IMR-90 (cell line): ENCODE results near the gene IQCC. TPM values are rescaled to one million over a fixed set of nuclear protein-coding genes. Genes with fewer than 3 reads are reported as not detected.
A peak's percentile ranks its signal among the peaks of the same experiment; 100 is the strongest.

Source experiments
- ATAC-seq: fragments of 200-7000 bp; cut with Tn5 transposase; 2 replicates; pipeline ENCODE4 v1.9.1; 2020; ENCODE audit warnings: low read depth, mild to moderate bottlenecking, moderate library complexity
- BruUV-seq: library from RNA; stranded (reverse); fragments of 400-500 nt; replicated peaks from 2 replicates; lab custom pipeline; 2021; lab: Mats Ljungman, UMichigan
- CTCF ChIA-PET: fragments of 300-600 bp; formaldehyde crosslinking; extraction: SDS; loops from one replicate; lab custom pipeline; 2021; ENCODE audit warnings: antibody characterized with exemption; lab: Yijun Ruan, JAX
- POLR2A ChIA-PET: fragments of 300-600 bp; sonication (Branson Sonifier 250); formaldehyde crosslinking; loops from one replicate; lab custom pipeline; 2022; ENCODE audit warnings: antibody characterized with exemption; ENCODE audit not compliant: unreplicated experiment; lab: Charles Lee
- DNase-seq: peaks from one replicate; pipeline ENCODE4 v3.0.0; 2013
- H2AFZ ChIP-seq: replicated peaks from 2 replicates; pipeline ENCODE3; 2013; ENCODE audit warnings: low read length, mild to moderate bottlenecking; ENCODE audit not compliant: poor library complexity
- H2AK5ac ChIP-seq: 2 replicates; pipeline ENCODE4 v1.6.1; 2013; ENCODE audit warnings: low read depth, low read length, inconsistent platforms
- H2AK9ac ChIP-seq: replicated peaks from 2 replicates; pipeline ENCODE3; 2013; ENCODE audit warnings: mild to moderate bottlenecking, low read depth, low read length, moderate library complexity; ENCODE audit not compliant: poor library complexity
- H2BK120ac ChIP-seq: 2 replicates; pipeline ENCODE4 v1.6.1; 2013; ENCODE audit warnings: low read depth, low read length, inconsistent platforms
- H2BK15ac ChIP-seq: 3 replicates; pipeline ENCODE4 v1.6.1; 2013; ENCODE audit warnings: low read depth, low read length, inconsistent platforms
- H2BK20ac ChIP-seq: 2 replicates; pipeline ENCODE4 v1.6.1; 2013; ENCODE audit warnings: low read depth, mild to moderate bottlenecking, inconsistent platforms, low read length, moderate library complexity
- H2BK5ac ChIP-seq: 2 replicates; pipeline ENCODE4 v1.6.1; 2013; ENCODE audit warnings: mild to moderate bottlenecking, low read depth, low read length, inconsistent platforms; ENCODE audit not compliant: poor library complexity, severe bottlenecking
- H3K14ac ChIP-seq: replicated peaks from 2 replicates; pipeline ENCODE4 v1.6.1; 2013; ENCODE audit warnings: low read depth, low read length, inconsistent platforms
- H3K18ac ChIP-seq: 2 replicates; pipeline ENCODE4 v1.6.1; 2013; ENCODE audit warnings: low read depth, low read length, control low read depth
- H3K23ac ChIP-seq: 2 replicates; pipeline ENCODE4 v1.6.1; 2013; ENCODE audit warnings: low read depth, low read length, inconsistent platforms
- H3K27ac ChIP-seq: 2 replicates; pipeline ENCODE4 v1.5.1; 2013; ENCODE audit warnings: mild to moderate bottlenecking, control low read depth, low read length; ENCODE audit not compliant: insufficient read depth
- H3K27me3 ChIP-seq: 2 replicates; pipeline ENCODE4 v1.6.1; 2013; ENCODE audit warnings: low read length; ENCODE audit not compliant: control insufficient read depth, insufficient read depth
- H3K36me3 ChIP-seq: 2 replicates; pipeline ENCODE4 v1.6.1; 2013; ENCODE audit warnings: low read length, mixed read lengths; ENCODE audit not compliant: control insufficient read depth, insufficient read depth
- H3K4ac ChIP-seq: 2 replicates; pipeline ENCODE4 v1.6.1; 2013; ENCODE audit warnings: low read depth, low read length, inconsistent platforms
- H3K4me1 ChIP-seq: 2 replicates; pipeline ENCODE4 v1.6.1; 2013; ENCODE audit warnings: low read length, mixed read lengths; ENCODE audit not compliant: control insufficient read depth, insufficient read depth
- H3K4me2 ChIP-seq: 2 replicates; pipeline ENCODE4 v1.6.1; 2013; ENCODE audit warnings: low read depth, mild to moderate bottlenecking, control low read depth, low read length, moderate library complexity
- H3K4me3 ChIP-seq: 2 replicates; pipeline ENCODE4 v1.5.1; 2013; ENCODE audit warnings: low read depth, mild to moderate bottlenecking, control low read depth, low read length, moderate library complexity; ENCODE audit not compliant: insufficient read depth
- H3K56ac ChIP-seq: 2 replicates; pipeline ENCODE4 v1.6.1; 2013; ENCODE audit warnings: low read length, inconsistent platforms; ENCODE audit not compliant: insufficient read depth; ENCODE audit errors: extremely low read depth
- H3K79me1 ChIP-seq, 2 experiments: 2 replicates each; pipeline ENCODE4 v1.6.1; 2013; ENCODE audit warnings: low read length in 2 of 2, inconsistent platforms in 1 of 2, low read depth in 1 of 2
- H3K9ac ChIP-seq: 2 replicates; pipeline ENCODE4 v1.6.1; 2013; ENCODE audit warnings: low read depth, low read length, control low read depth
- H3K9me1 ChIP-seq: 2 replicates; pipeline ENCODE4 v1.6.1; 2013; ENCODE audit warnings: low read length, inconsistent platforms; ENCODE audit not compliant: insufficient read depth
- H3K9me3 ChIP-seq: 2 replicates; pipeline ENCODE4 v1.6.1; 2013; ENCODE audit warnings: low read length; ENCODE audit not compliant: control insufficient read depth, insufficient read depth
- H4K20me1 ChIP-seq: 2 replicates; pipeline ENCODE4 v1.6.1; 2013; ENCODE audit warnings: low read length, inconsistent platforms; ENCODE audit not compliant: insufficient read depth
- H4K5ac ChIP-seq: 2 replicates; pipeline ENCODE4 v1.6.1; 2013; ENCODE audit warnings: mild to moderate bottlenecking, low read depth, low read length, control low read depth
- H4K8ac ChIP-seq, 2 experiments: 2 replicates each; pipeline ENCODE4 v1.6.1; 2013; ENCODE audit warnings: low read depth in 2 of 2, low read length in 2 of 2, control low read depth in 1 of 2, inconsistent platforms in 1 of 2
- H4K91ac ChIP-seq: 2 replicates; pipeline ENCODE4 v1.6.1; 2013; ENCODE audit warnings: low read depth, low read length, inconsistent platforms; ENCODE audit not compliant: insufficient read depth
- CTCF ChIP-seq: conservative IDR thresholded peaks from 2 replicates; pipeline ENCODE4 v1.5.1; 2012; ENCODE audit warnings: mild to moderate bottlenecking, low read depth, low read length, improper control_type of control experiment
- ELK1 ChIP-seq: fragments of 150-350 bp; IDR thresholded peaks from 2 replicates; pipeline ENCODE4 v1.6.1; 2016; ENCODE audit warnings: low read depth, mild to moderate bottlenecking, low read length, moderate library complexity, borderline replicate concordance
- MAFK ChIP-seq: IDR thresholded peaks from 2 replicates; pipeline ENCODE4 v1.6.1; 2012; ENCODE audit warnings: low read depth, low read length, improper control_type of control experiment
- MAZ ChIP-seq: IDR thresholded peaks from 2 replicates; pipeline ENCODE4 v1.6.1; 2012; ENCODE audit warnings: low read depth, mild to moderate bottlenecking, low read length, improper control_type of control experiment, moderate library complexity, borderline replicate concordance
- POLR2A ChIP-seq: IDR thresholded peaks from 2 replicates; pipeline ENCODE4 v1.6.1; 2012; ENCODE audit warnings: mild to moderate bottlenecking, low read depth, low read length
- RCOR1 ChIP-seq: IDR thresholded peaks from 2 replicates; pipeline ENCODE4 v1.6.1; 2012; ENCODE audit warnings: mild to moderate bottlenecking, low read length, improper control_type of control experiment; ENCODE audit not compliant: insufficient replicate concordance
- WGBS, 2 experiments: methylation state at CpG; one replicate each; pipeline versions ENCODE4 v1.1.5 to v1.1.7; 2013; ENCODE audit warnings: missing lambda C conversion rate in 2 of 2; ENCODE audit not compliant: insufficient read length in 1 of 2; ENCODE audit errors: extremely low coverage in 2 of 2; 5-methylcytosine and 5-hydroxymethylcytosine counted together
- dilution Hi-C: fragments of 300-500 bp; cut with HindIII; formaldehyde crosslinking; loops from one replicate; pipeline ENCODE4 v1.14.3; 2018; ENCODE audit warnings: low sequenced_read_pairs; ENCODE audit not compliant: unreplicated experiment
- in situ Hi-C: fragments of 300-500 bp; cut with MboI; formaldehyde crosslinking; loops from 3 replicates; pipeline ENCODE4 v1.14.3; 2019; ENCODE audit warnings: low sequenced_read_pairs, inconsistent platforms, mixed read lengths
- intact Hi-C: fragments of 100-400 bp; cut with micrococcal nuclease; formaldehyde crosslinking; loops from 2 replicates; pipeline ENCODE4 v1.10.0; 2022
- polyA plus RNA-seq, 3 experiments: library from polyadenylated mRNA; depleted of rRNA; stranded (reverse); fragments of >200 nt; gene quantifications; 2 replicates each; pipeline ENCODE4 v1.2.3, GENCODE V29; 2012; ENCODE audit warnings: low replicate concordance in 1 of 3
- total RNA-seq: library from RNA; depleted of rRNA; stranded (reverse); fragments of >200 nt; gene quantifications from 2 replicates; pipeline ENCODE4 v1.2.3, GENCODE V29; 2012

Gene IQCC
- total and polyA plus RNA-seq, 2 of the 4 experiments (the other 2 are of a cell fraction), result 1.6 to 2.2 TPM

GRCh38 chr1:32201011-32201855 lies 4.2 kb upstream of the IQCC start (continued):
- TF ChIP-seq POLR2A (peak; percentile 27; the same call in 1 of the 2 replicates), RCOR1 (no peak)

DNA sequence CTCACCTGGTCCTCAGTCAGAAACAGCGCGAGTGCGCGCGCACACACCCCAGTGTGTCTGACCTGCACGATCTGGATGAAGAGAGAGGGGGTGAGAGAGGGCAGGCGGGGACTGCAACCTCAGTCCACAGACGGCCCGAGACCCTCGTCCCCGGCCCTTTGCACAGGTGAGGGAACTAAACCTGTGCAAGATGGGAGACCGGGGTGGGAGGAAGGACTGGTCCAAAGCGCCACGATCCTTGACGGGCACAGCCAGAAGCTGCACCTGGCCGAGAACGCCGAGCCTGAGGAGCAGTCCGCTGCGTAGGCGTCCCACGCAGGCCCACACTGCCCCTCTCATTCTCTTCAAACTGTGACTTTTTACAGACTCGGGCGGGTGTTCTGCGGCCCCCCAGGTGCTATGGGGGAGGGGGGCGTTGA lies 519 bp upstream of the IQCC start:
- DNase-seq (no peak), ATAC-seq (no peak)
- no peak overlapping the region for H3K18ac ChIP-seq
- peak overlapping the region; percentile 59 for H3K4me3 ChIP-seq
- H3K9me3 ChIP-seq, result no peaks in the 10 kb centered on the region
- dilution Hi-C loops (no loop called here), intact Hi-C loops (no loop called here), in situ Hi-C loops (no loop called here)
- H3K56ac ChIP-seq, result no peak overlapping the region
- H3K4me1 ChIP-seq, result peaks cover 13% of the 10 kb centered on the region
- no peak overlapping the region; the same call in 1 of the 2 replicates for H3K27ac ChIP-seq
- POLR2A ChIA-PET, result no interaction called here
- H2BK15ac ChIP-seq, result no peak overlapping the region
- H3K9me1 ChIP-seq, result peaks cover 14% of the 10 kb centered on the region; the same call in 1 of the 2 replicates
- H2AK9ac ChIP-seq, result peak overlapping the region; percentile 96
- no peaks in the 10 kb centered on the region for H3K27me3 ChIP-seq
- H2BK20ac ChIP-seq, result no peak overlapping the region
- H3K23ac ChIP-seq, result no peak overlapping the region
- CTCF ChIA-PET, result interaction anchor here (0.6 to 1.9 kb wide), 2 partner anchors 11 to 201 kb away, joined by 5 to 7 read pairs; no protein-coding TSS in a partner anchor
- H2BK120ac ChIP-seq, result no peak overlapping the region
- no TSS peak for BruUV-seq
- no peak for TF ChIP-seq MAZ
- no peak for TF ChIP-seq CTCF
- TF ChIP-seq ELK1, result no peak
- no peak for TF ChIP-seq MAFK
- peaks cover 11 to 40% of the 10 kb centered on the region in 2 experiments for H3K79me1 ChIP-seq
- H4K91ac ChIP-seq, result no peak overlapping the region
- WGBS, 2 experiments, result 17% methylated on average over 2 of the region's 26 CpGs; no CpG with 5 or more reads in 1 of the 2 experiments
- 0 out of 2 replicates have a peak overlapping the region, but pooled peaks have one; percentile 47 for H2AK5ac ChIP-seq
- H2AFZ ChIP-seq, result peak overlapping the region; percentile 99
- H3K4ac ChIP-seq, result no peak overlapping the region
- H3K36me3 ChIP-seq, result peaks cover 3% of the 10 kb centered on the region; the same call in 1 of the 2 replicates
- peak overlapping the region; percentile 54 to 81; a peak in 2 of 4 replicates for H4K8ac ChIP-seq
- H3K4me2 ChIP-seq, result peak overlapping the region; percentile 85
- no peaks in the 10 kb centered on the region for H4K20me1 ChIP-seq
- no peak overlapping the region for H3K14ac ChIP-seq
- H4K5ac ChIP-seq, result no peak overlapping the region
- no peak overlapping the region; the same call in 1 of the 2 replicates for H3K9ac ChIP-seq
- no peak overlapping the region for H2BK5ac ChIP-seq
